Endothelial cell of umbilical vein (primary cell): ENCODE data around the gene CSNK1A1. TPM values are rescaled to one million over a fixed set of nuclear protein-coding genes. Genes with fewer than 3 reads are reported as not detected.

Source experiments
- BruUV-seq: library from RNA; stranded (reverse); fragments of 400-500 nt; replicated peaks from 2 replicates; lab custom pipeline; 2021; lab: Mats Ljungman, UMichigan
- CTCF ChIA-PET: fragments of 300-600, 350-600 bp; sonication (Branson Sonifier 250); formaldehyde crosslinking; loops from one replicate; lab custom pipeline; 2021; ENCODE audit warnings: antibody characterized with exemption, inconsistent platforms; lab: Charles Lee
- POLR2A ChIA-PET: fragments of 300-600, 350-600 bp; sonication (Branson Sonifier 250); formaldehyde crosslinking; loops from one replicate; lab custom pipeline; 2021; ENCODE audit warnings: antibody characterized with exemption, inconsistent platforms; lab: Charles Lee
- DNase-seq: peaks from one replicate; pipeline ENCODE4 v3.0.0-alpha.2; 2011; ENCODE audit warnings: low read depth, low spot score
- FAIRE-seq: peaks from 2 replicates; lab custom pipeline; 2011; peaks lifted over from hg19 to GRCh38; lab: Jason Lieb, UNC
- H2AFZ ChIP-seq: 2 replicates; pipeline ENCODE4 v1.6.0; 2012; ENCODE audit warnings: low read depth, low read length, control low read depth, inconsistent platforms
- H3K27ac ChIP-seq: 2 replicates; pipeline ENCODE4 v1.5.1; 2011; ENCODE audit warnings: low read depth, mild to moderate bottlenecking, control low read depth, low read length, moderate library complexity; ENCODE audit not compliant: insufficient read depth
- H3K27me3 ChIP-seq, 2 experiments: 2 replicates each; pipeline versions ENCODE4 v1.6.0 to v1.6.1; 2011; ENCODE audit warnings: low read length in 2 of 2, mixed read lengths in 1 of 2; ENCODE audit not compliant: control insufficient read depth in 2 of 2, insufficient read depth in 2 of 2
- H3K36me3 ChIP-seq, 2 experiments: 2 replicates in 1 of 2; 3 replicates in 1 of 2; pipeline ENCODE4 v1.5.1; 2011; ENCODE audit warnings: low read length in 2 of 2, mild to moderate bottlenecking in 1 of 2, moderate library complexity in 1 of 2; ENCODE audit not compliant: control insufficient read depth in 2 of 2, insufficient read depth in 2 of 2; ENCODE audit errors: extremely low read depth in 1 of 2
- H3K4me1 ChIP-seq: 3 replicates; pipeline ENCODE4 v1.5.1; 2011; ENCODE audit warnings: mild to moderate bottlenecking, low read length; ENCODE audit not compliant: control insufficient read depth, insufficient read depth; ENCODE audit errors: extremely low read depth
- H3K4me2 ChIP-seq: 2 replicates; pipeline ENCODE4 v1.6.1; 2011; ENCODE audit warnings: low read length, control low read depth, mixed read lengths; ENCODE audit not compliant: insufficient read depth
- H3K4me3 ChIP-seq, 3 experiments: fragments of 200-600 bp in 1 of 3; sonication (generic), shearing (Covaris generic) in 1 of 3; replicated peaks in 1 of 3; 2 replicates each; pipeline ENCODE4 v1.5.1; 2011 to 2016; ENCODE audit warnings: control low read depth in 3 of 3, low read length in 3 of 3, mild to moderate bottlenecking in 2 of 3, inconsistent platforms in 1 of 3, low read depth in 1 of 3, moderate library complexity in 1 of 3; ENCODE audit not compliant: insufficient read depth in 1 of 3
- H3K79me2 ChIP-seq: 2 replicates; pipeline ENCODE4 v1.6.0; 2012; ENCODE audit warnings: low read length, inconsistent platforms; ENCODE audit not compliant: control insufficient read depth, insufficient read depth
- H3K9ac ChIP-seq: replicated peaks from 2 replicates; pipeline ENCODE3; 2011; ENCODE audit warnings: low read length, control low read depth; ENCODE audit not compliant: insufficient read depth; ENCODE audit errors: extremely low read depth
- H3K9me1 ChIP-seq: replicated peaks from 3 replicates; pipeline ENCODE4 v1.6.0; 2011; ENCODE audit warnings: mild to moderate bottlenecking, low read length; ENCODE audit not compliant: control insufficient read depth, insufficient read depth; ENCODE audit errors: extremely low read depth
- H3K9me3 ChIP-seq: replicated peaks from 2 replicates; pipeline ENCODE4 v1.5.1; 2012; ENCODE audit warnings: low read length, inconsistent platforms; ENCODE audit not compliant: control insufficient read depth, insufficient read depth
- H4K20me1 ChIP-seq: replicated peaks from 2 replicates; pipeline ENCODE3; 2011; ENCODE audit warnings: mild to moderate bottlenecking, low read length; ENCODE audit not compliant: control insufficient read depth, insufficient read depth; ENCODE audit errors: extremely low read depth
- CTCF ChIP-seq, 2 donors: IDR thresholded peaks; 1 replicate in 1 of 2; 2 replicates in 1 of 2; pipeline ENCODE4 v1.5.1; 2011; ENCODE audit warnings: low read length in 2 of 2, mild to moderate bottlenecking in 2 of 2, moderate library complexity in 2 of 2, control low read depth in 1 of 2, inconsistent platforms in 1 of 2, low read depth in 1 of 2; ENCODE audit not compliant: insufficient read depth in 1 of 2; ENCODE audit errors: extremely low read depth in 1 of 2
- EZH2 ChIP-seq: IDR thresholded peaks from 2 replicates; pipeline ENCODE4 v1.6.1; 2012; ENCODE audit warnings: borderline replicate concordance, low read depth, mild to moderate bottlenecking, moderate library complexity, low read length, inconsistent platforms; ENCODE audit not compliant: severe bottlenecking
- FOS ChIP-seq: IDR thresholded peaks from 2 replicates; pipeline ENCODE4 v1.6.1; 2011; ENCODE audit warnings: mild to moderate bottlenecking, low read length, moderate library complexity, borderline replicate concordance; ENCODE audit not compliant: insufficient read depth
- GATA2 ChIP-seq: IDR thresholded peaks from 2 replicates; pipeline ENCODE4 v1.7.0; 2011; ENCODE audit warnings: low read depth, mild to moderate bottlenecking, moderate library complexity, mixed read lengths, low read length; ENCODE audit not compliant: insufficient read length, insufficient read depth
- JUN ChIP-seq: IDR thresholded peaks from 2 replicates; pipeline ENCODE4 v1.6.1; 2011; ENCODE audit warnings: borderline replicate concordance, low read depth; ENCODE audit not compliant: insufficient read length, insufficient read depth
- MAX ChIP-seq: IDR thresholded peaks from 2 replicates; pipeline ENCODE4 v1.6.1; 2011; ENCODE audit not compliant: insufficient read depth, insufficient read length
- MYC ChIP-seq: IDR thresholded peaks from one replicate; pipeline ENCODE4 v1.6.1; 2011; ENCODE audit warnings: mild to moderate bottlenecking, low read depth, low read length
- POLR2A ChIP-seq: IDR thresholded peaks from 2 replicates; pipeline ENCODE4 v1.6.1; 2012; ENCODE audit warnings: low read depth, mild to moderate bottlenecking, control low read depth, low read length
- POLR2AphosphoS5 ChIP-seq: IDR thresholded peaks from 2 replicates; pipeline ENCODE4 v1.6.1; 2012; ENCODE audit warnings: low read depth, mild to moderate bottlenecking, control low read depth, low read length, moderate library complexity; ENCODE audit not compliant: insufficient read depth
- dilution Hi-C: fragments of 300-500 bp; cut with MboI; formaldehyde crosslinking; loops from one replicate; pipeline ENCODE4 v1.15.0; 2019; ENCODE audit warnings: low sequenced_read_pairs; ENCODE audit not compliant: extremely low pct_ligation_motif_present
- intact Hi-C: fragments of 100-400 bp; cut with micrococcal nuclease; formaldehyde crosslinking; loops from one replicate; pipeline ENCODE4 v1.10.0; 2022
- polyA plus RNA-seq, 4 experiments: library from polyadenylated mRNA; depleted of rRNA in 3 of 4; stranded (reverse) in 3 of 4; unstranded in 1 of 4; fragments of >200 nt; gene quantifications; 2 replicates each; pipeline versions ENCODE4 v1.2.1 to v1.2.3, GENCODE V29; 2011 to 2012; ENCODE audit warnings: missing spikeins in 1 of 4
- total RNA-seq: library from RNA; stranded (reverse); gene quantifications from 2 replicates; pipeline ENCODE4 v1.2.3, GENCODE V29; 2021

Gene CSNK1A1
- total and polyA plus RNA-seq, 2 donors (not counting 3 experiments of a cell fraction or from before 2014, with no cell fraction given) = 74.1 to 253 TPM

GRCh38 chr5:149450199-149450598 is 101.0 kb downstream of the CSNK1A1 start:
- intact Hi-C loops = no loop called here

More at GRCh38 chr5:149450199-149450598, 101.0 kb downstream of the CSNK1A1 start:
- peak; percentile 85 for TF ChIP-seq MAX
- no peak for TF ChIP-seq JUN
- TF ChIP-seq POLR2A = peak; percentile 39
- TF ChIP-seq FOS = peak; percentile 49
- no peak for TF ChIP-seq CTCF (IDR thresholded peaks at IDR 0.05; ENCODE audit: extremely low read depth in 1 of 2, insufficient read depth in 1 of 2, low read depth in 1 of 2, low read length in 2 of 2)
- TF ChIP-seq POLR2AphosphoS5 = peak; percentile 82
- no peak for TF ChIP-seq MYC
- TF ChIP-seq GATA2 = peak; percentile 44
- no peak for TF ChIP-seq EZH2
- Histone ChIP-seq H3K9me1 (no peaks in the 10 kb centered on the region), H4K20me1 (no peaks in the 10 kb centered on the region), H3K4me1 (peaks cover 63% of the 10 kb centered on the region), H2AFZ (peak overlapping the region; percentile 14), H3K4me2 (peak overlapping the region; percentile 11), H3K27ac (peak overlapping the region; percentile 90), H3K9ac (peak overlapping the region; percentile 34), H3K9me3 (no peaks in the 10 kb centered on the region), H3K79me2 (no peaks in the 10 kb centered on the region), H3K4me3 (no peak overlapping the region), H3K27me3 (no peaks in the 10 kb centered on the region), H3K36me3 (no peaks in the 10 kb centered on the region)
- DNase-seq (peak; percentile 96), FAIRE-seq (peak; percentile 91)
- POLR2A ChIA-PET = interaction anchor here (0.6 to 1.9 kb wide), 2 partner anchors 94 to 100 kb away, joined by 3 to 4 read pairs; no protein-coding TSS in a partner anchor
- dilution Hi-C loops = no loop called here
- CTCF ChIA-PET = interaction anchor here (0.8 to 5.9 kb wide), 6 partner anchors 9 to 112 kb away, joined by 3 to 39 read pairs (median 4); no protein-coding TSS in a partner anchor
- BruUV-seq = no TSS peak
